K562 (cell line): ENCODE data around the gene KLHL6. TPM values are rescaled to one million over a fixed set of nuclear protein-coding genes. Genes with fewer than 3 reads are reported as not detected.

Experiments used
- ATAC-seq: fragments of 200-7000 bp; cut with Tn5 transposase; 3 replicates; pipeline ENCODE4 v1.9.1; 2020; ENCODE audit warnings: moderate library complexity
- BruUV-seq: library from RNA; stranded (reverse); fragments of 400-500 nt; replicated peaks from 2 replicates; lab custom pipeline; 2021; lab: Mats Ljungman, UMichigan
- CTCF ChIA-PET: fragments of 300-600 bp; formaldehyde crosslinking; extraction: SDS; loops from one replicate; lab custom pipeline; 2021; ENCODE audit warnings: low intra/inter-chr PET ratio; lab: Yijun Ruan, JAX
- POLR2A ChIA-PET: fragments of 300-600, 350-650 bp; sonication (Branson Sonifier 250); formaldehyde crosslinking; extraction: SDS; loops from one replicate; lab custom pipeline; 2021; ENCODE audit warnings: antibody characterized with exemption, inconsistent platforms; lab: Yijun Ruan, JAX
- DNase-seq, 4 experiments: peaks; one replicate each; pipeline versions ENCODE4 v3.0.0 to v3.0.0-alpha.2; 2011 to 2018; ENCODE audit warnings: low spot score in 3 of 4, mixed read lengths in 3 of 4; ENCODE audit errors: extremely low read depth in 1 of 4
- FAIRE-seq: peaks from 2 replicates; lab custom pipeline; 2011; peaks lifted over from hg19 to GRCh38; lab: Jason Lieb, UNC
- H2AFZ ChIP-seq: 2 replicates; pipeline ENCODE4 v1.6.0; 2011; ENCODE audit warnings: low read depth, low read length, control low read depth, inconsistent platforms
- H3K27ac ChIP-seq: fragments of 200-600 bp; 3 replicates; pipeline ENCODE4 v1.8.0; 2011; ENCODE audit warnings: low read depth, mild to moderate bottlenecking, control low read depth, inconsistent platforms, low read length, moderate library complexity, mixed read lengths; ENCODE audit errors: extremely low read depth
- H3K27me3 ChIP-seq, 2 experiments: fragments of 300-600 bp in 1 of 2; 2 replicates in 1 of 2; 3 replicates in 1 of 2; pipeline versions ENCODE4 v1.6.0 to v1.8.0; 2011; ENCODE audit warnings: inconsistent platforms in 2 of 2, low read length in 2 of 2, mild to moderate bottlenecking in 1 of 2, mixed read lengths in 1 of 2, moderate library complexity in 1 of 2; ENCODE audit not compliant: control insufficient read depth in 2 of 2, insufficient read depth in 2 of 2
- H3K36me3 ChIP-seq: fragments of 300-600 bp; 3 replicates; pipeline ENCODE4 v1.8.0; 2011; ENCODE audit warnings: mild to moderate bottlenecking, low read length, inconsistent platforms; ENCODE audit not compliant: control insufficient read depth, insufficient read depth
- H3K4me1 ChIP-seq, 2 experiments: fragments of 200-600 bp in 1 of 2; replicated peaks in 1 of 2; 2 replicates in 1 of 2; 3 replicates in 1 of 2; pipeline versions ENCODE4 v1.5.1 to v1.8.0; 2011; ENCODE audit warnings: inconsistent platforms in 2 of 2, low read length in 2 of 2, mild to moderate bottlenecking in 1 of 2, mixed read lengths in 1 of 2, moderate library complexity in 1 of 2; ENCODE audit not compliant: control insufficient read depth in 2 of 2, insufficient read depth in 2 of 2
- H3K4me2 ChIP-seq: 2 replicates; pipeline ENCODE4 v1.6.1; 2011; ENCODE audit warnings: low read length, control low read depth, inconsistent platforms, mixed read lengths; ENCODE audit not compliant: insufficient read depth
- H3K4me3 ChIP-seq: fragments of 200-600 bp; sonication (generic), shearing (Covaris generic); 2 replicates; pipeline ENCODE4 v1.5.1; 2016; ENCODE audit warnings: control low read depth, inconsistent platforms
- H3K79me2 ChIP-seq: fragments of 200-600 bp; 3 replicates; pipeline ENCODE4 v1.8.0; 2011; ENCODE audit warnings: low read length, inconsistent platforms; ENCODE audit not compliant: control insufficient read depth, insufficient read depth
- H3K9ac ChIP-seq, 2 experiments: 2 replicates each; pipeline versions ENCODE4 v1.6.0 to v1.6.1; 2011; ENCODE audit warnings: low read depth in 2 of 2, low read length in 2 of 2, control low read depth in 1 of 2, inconsistent platforms in 1 of 2, mild to moderate bottlenecking in 1 of 2, mixed read lengths in 1 of 2; ENCODE audit not compliant: insufficient read depth in 1 of 2
- H3K9me1 ChIP-seq: one replicate; pipeline ENCODE4 v1.6.0; 2011; ENCODE audit warnings: inconsistent platforms, mild to moderate bottlenecking, low read length, moderate library complexity; ENCODE audit not compliant: control insufficient read depth, insufficient read depth
- H3K9me3 ChIP-seq: replicated peaks from 2 replicates; pipeline ENCODE4 v1.5.1; 2011; ENCODE audit warnings: low read depth, low read length, inconsistent platforms; ENCODE audit not compliant: control insufficient read depth, insufficient read depth
- H4K20me1 ChIP-seq: replicated peaks from 2 replicates; pipeline ENCODE4 v1.6.1; 2011; ENCODE audit warnings: low read length, inconsistent platforms, mixed read lengths; ENCODE audit not compliant: control insufficient read depth, insufficient read depth
- BACH1 ChIP-seq: fragments of 200-800 bp; sonication (Bioruptor generic); IDR thresholded peaks from 2 replicates; pipeline ENCODE4 v1.6.1; 2016; ENCODE audit warnings: missing genetic modification characterization, missing compliant biosample characterization
- CREBBP ChIP-seq: IDR thresholded peaks from one replicate; pipeline ENCODE4 v1.6.1; 2012; ENCODE audit warnings: low read depth, mild to moderate bottlenecking, control low read depth, inconsistent platforms, low read length
- HINFP ChIP-seq: fragments of 450-650 bp; conservative IDR thresholded peaks from 2 replicates; pipeline ENCODE4 v1.6.1; 2016; ENCODE audit warnings: missing genetic modification characterization, low read depth, mild to moderate bottlenecking, control low read depth, missing compliant biosample characterization
- ID3 ChIP-seq, 2 experiments: fragments of 250-450 bp in 1 of 2; fragments of 450-650 bp in 1 of 2; sonication (Bioruptor Pico) in 1 of 2; IDR thresholded peaks; 2 replicates each; pipeline versions ENCODE4 v1.6.1 to v1.8.0; 2016 to 2021; ENCODE audit warnings: mild to moderate bottlenecking in 2 of 2, moderate library complexity in 2 of 2, missing compliant biosample characterization in 1 of 2, missing genetic modification characterization in 1 of 2
- KHSRP ChIP-seq: fragments of 450-650 bp; IDR thresholded peaks from 2 replicates; pipeline ENCODE4 v1.6.1; 2017
- MTA2 ChIP-seq: fragments of 450-650 bp; IDR thresholded peaks from 2 replicates; pipeline ENCODE4 v1.6.1; 2016; ENCODE audit warnings: low read depth
- OTX1 ChIP-seq: fragments of 450-650 bp; formaldehyde crosslinking; IDR thresholded peaks from 2 replicates; pipeline ENCODE4 v1.4.0; 2022; ENCODE audit warnings: mild to moderate bottlenecking
- SAFB2 ChIP-seq: fragments of 200-400 bp; formaldehyde crosslinking; IDR thresholded peaks from 2 replicates; pipeline ENCODE4 v1.6.1; 2018; ENCODE audit warnings: borderline replicate concordance, low read length, low read depth, moderate library complexity; ENCODE audit not compliant: severe bottlenecking
- SMC3 ChIP-seq: conservative IDR thresholded peaks from 2 replicates; pipeline ENCODE4 v1.6.1; 2011; ENCODE audit warnings: low read depth, low read length, improper control_type of control experiment; ENCODE audit not compliant: insufficient read depth
- U2AF2 ChIP-seq: fragments of 200-400 bp; formaldehyde crosslinking; optimal IDR thresholded peaks from 2 replicates; pipeline ENCODE3; 2017; ENCODE audit warnings: low read depth, mild to moderate bottlenecking, low read length
- ZC3H11A ChIP-seq: IDR thresholded peaks from 2 replicates; pipeline ENCODE4 v1.6.1; 2012; ENCODE audit warnings: low read depth, low read length, improper control_type of control experiment
- WGBS: fragments of 100-300 bp; shearing (Covaris generic); methylation state at CpG from one replicate; pipeline ENCODE4 v1.1.6; 2016; ENCODE audit warnings: low coverage, mixed read lengths; ENCODE audit not compliant: insufficient coverage; ENCODE audit errors: missing lambda C conversion rate; 5-methylcytosine and 5-hydroxymethylcytosine counted together
- in situ Hi-C: fragments of 300-500 bp; cut with MboI; formaldehyde crosslinking; loops from 4 replicates; pipeline ENCODE4 v1.15.0; 2018; ENCODE audit warnings: inconsistent platforms, mixed read lengths
- intact Hi-C: fragments of 100-400 bp; cut with micrococcal nuclease; formaldehyde crosslinking; loops from 2 replicates; pipeline ENCODE4 v1.14.2; 2022
- polyA plus RNA-seq, 8 experiments: library from polyadenylated mRNA; depleted of rRNA in 4 of 8; stranded (reverse) in 5 of 8; unstranded in 3 of 8; fragments of >200 nt; fragmentation: Nextera tagmentation in 2 of 8; fragmentation: Illumina TruSeq in 1 of 8; extraction: Ambion mirVana in 2 of 8; extraction: Trizol in 1 of 8; gene quantifications; 2 replicates each; pipeline versions ENCODE4 v1.2.1 to v1.2.3, GENCODE V29; 2011 to 2014; ENCODE audit warnings: inconsistent platforms in 1 of 8, missing spikeins in 1 of 8
- total RNA-seq, 7 experiments: library from RNA; depleted of rRNA in 6 of 7; stranded (reverse); fragments of >200 nt in 6 of 7; fragmentation: Illumina TruSeq in 2 of 7; extraction: Trizol in 2 of 7; gene quantifications; 2 replicates each; pipeline versions ENCODE4 v1.2.1 to v1.2.3, GENCODE V29; 2011 to 2021; ENCODE audit warnings: low replicate concordance in 1 of 7

The KLHL6 gene
- total and polyA plus RNA-seq, 9 of the 15 experiments (the other 6 are each of a cell fraction or from before 2014, with no cell fraction given): 0.18 to 2.1 (median 1.4) TPM

GRCh38 chr3:183488343-183488742 lies 67.2 kb downstream of the KLHL6 start:
- CTCF ChIA-PET: no interaction called here
- TF ChIP-seq SMC3: no peak
- no peak for TF ChIP-seq ZC3H11A
- TF ChIP-seq OTX1: no peak
- TF ChIP-seq SAFB2: no peak
- no peak for TF ChIP-seq BACH1 (tag)
- TF ChIP-seq MTA2: no peak
- no peak for TF ChIP-seq KHSRP
- no peak for TF ChIP-seq HINFP (tag)
- TF ChIP-seq U2AF2: no peak
- no peak for TF ChIP-seq ID3 (CRISPR knock-in tag; IDR thresholded peaks at IDR 0.05)
- no peak for TF ChIP-seq ID3 (tag; IDR thresholded peaks at IDR 0.05)
- no peak for TF ChIP-seq CREBBP
- Histone ChIP-seq H3K79me2 (no peaks in the 10 kb centered on the region), H3K9ac (no peak overlapping the region), H3K4me3 (no peak overlapping the region), H3K9me1 (no peaks in the 10 kb centered on the region), H2AFZ (no peak overlapping the region), H3K4me1 (peaks cover 8 to 9% of the 10 kb centered on the region in 2 experiments; a peak in 2 of 5 replicates), H3K27me3 (no peaks in the 10 kb centered on the region), H3K36me3 (no peaks in the 10 kb centered on the region), H4K20me1 (no peaks in the 10 kb centered on the region), H3K9me3 (no peaks in the 10 kb centered on the region), H3K27ac (no peak overlapping the region), H3K4me2 (no peak overlapping the region)
- intact Hi-C loops (no loop called here), in situ Hi-C loops (no loop called here)
- POLR2A ChIA-PET: interaction anchor here (0.9 to 1.4 kb wide), 3 partner anchors 9 to 13 kb away, joined by 3 to 5 read pairs (median 4); no protein-coding TSS in a partner anchor
- DNase-seq: no peak
- peak; percentile 15 for FAIRE-seq
- no TSS peak for BruUV-seq
- 33% methylated on average over 3 of the region's 3 CpGs for WGBS
- peak; percentile 17; the same call in 2 of the 3 replicates for ATAC-seq
